ENCODE results near the gene CD1E. TPM values are rescaled to one million over a fixed set of nuclear protein-coding genes. Genes with fewer than 3 reads are reported as not detected.
"Not testable (repeated sequence)": the region's sequence is repeated elsewhere in the genome, so short reads cannot be mapped to it uniquely, and the experiment has no call there.

Gene CD1E
- total and polyA plus RNA-seq, 2 experiments from 2014 or later: not detected

DNA sequence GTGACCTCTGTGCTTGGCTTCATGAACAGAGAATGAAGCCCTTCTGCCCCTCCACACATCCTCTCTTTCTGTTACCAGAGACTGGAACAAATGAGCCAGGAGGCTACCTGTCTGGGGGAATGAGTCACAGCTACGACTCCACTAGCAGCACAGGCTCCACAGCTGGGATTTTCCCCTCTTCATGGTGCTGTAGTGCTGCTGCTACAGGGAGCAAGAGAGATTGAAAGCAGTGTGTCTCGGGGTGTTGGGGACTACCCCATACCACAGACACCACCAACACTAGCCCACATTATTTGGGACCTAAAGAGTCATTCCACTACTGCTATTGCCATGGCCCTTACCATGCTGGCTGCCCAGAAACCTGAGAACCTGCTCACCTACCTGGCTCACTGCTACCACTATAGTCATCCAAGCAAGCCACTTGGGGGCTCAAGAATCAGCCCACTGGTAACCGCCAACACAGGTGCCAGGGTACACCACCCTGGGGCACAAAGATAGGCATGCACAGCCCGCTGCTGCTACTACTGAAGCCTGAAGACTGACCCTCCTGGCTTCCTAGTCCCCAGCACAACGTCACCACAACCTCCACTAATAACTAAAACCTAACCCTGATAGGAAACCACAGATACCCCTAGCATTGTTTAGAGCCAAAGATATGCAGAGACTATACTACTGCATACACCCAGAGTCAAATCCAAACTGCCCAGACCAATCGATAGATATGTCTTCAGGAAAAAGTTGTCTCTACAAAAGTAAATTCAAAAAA lies 17.7 kb downstream of the CD1E start:
- no peaks in the 10 kb centered on the region for H3K4me1 ChIP-seq (ENCODE audit: insufficient read depth)
- H3K4me3 ChIP-seq: no peak overlapping the region
- H3K4me2 ChIP-seq: no peak overlapping the region
- H3K79me2 ChIP-seq: no peaks in the 10 kb centered on the region
- no peaks in the 10 kb centered on the region for H3K9me2 ChIP-seq (replicated peaks; ENCODE audit: insufficient read depth)
- H3K27me3 ChIP-seq: no peaks in the 10 kb centered on the region
- no peak for DNase-seq (ENCODE audit: low spot score)
- H3K36me3 ChIP-seq (replicated peaks; ENCODE audit: insufficient read depth, low read depth): no peaks in the 10 kb centered on the region
- TF ChIP-seq EZH2phosphoT487 (IDR thresholded peaks at IDR 0.05; ENCODE audit: low read depth, severe bottlenecking, unreplicated experiment) (no peak), EZH2 (IDR thresholded peaks at IDR 0.05; ENCODE audit: borderline replicate concordance) (no peak)
- TF ChIP-seq, protein P1, sequence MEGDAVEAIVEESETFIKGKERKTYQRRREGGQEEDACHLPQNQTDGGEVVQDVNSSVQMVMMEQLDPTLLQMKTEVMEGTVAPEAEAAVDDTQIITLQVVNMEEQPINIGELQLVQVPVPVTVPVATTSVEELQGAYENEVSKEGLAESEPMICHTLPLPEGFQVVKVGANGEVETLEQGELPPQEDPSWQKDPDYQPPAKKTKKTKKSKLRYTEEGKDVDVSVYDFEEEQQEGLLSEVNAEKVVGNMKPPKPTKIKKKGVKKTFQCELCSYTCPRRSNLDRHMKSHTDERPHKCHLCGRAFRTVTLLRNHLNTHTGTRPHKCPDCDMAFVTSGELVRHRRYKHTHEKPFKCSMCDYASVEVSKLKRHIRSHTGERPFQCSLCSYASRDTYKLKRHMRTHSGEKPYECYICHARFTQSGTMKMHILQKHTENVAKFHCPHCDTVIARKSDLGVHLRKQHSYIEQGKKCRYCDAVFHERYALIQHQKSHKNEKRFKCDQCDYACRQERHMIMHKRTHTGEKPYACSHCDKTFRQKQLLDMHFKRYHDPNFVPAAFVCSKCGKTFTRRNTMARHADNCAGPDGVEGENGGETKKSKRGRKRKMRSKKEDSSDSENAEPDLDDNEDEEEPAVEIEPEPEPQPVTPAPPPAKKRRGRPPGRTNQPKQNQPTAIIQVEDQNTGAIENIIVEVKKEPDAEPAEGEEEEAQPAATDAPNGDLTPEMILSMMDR (IDR thresholded peaks at IDR 0.05; ENCODE audit: poor library complexity): no peak
- H2AFZ ChIP-seq: no peak overlapping the region
- WGBS (ENCODE audit: low lambda C conversion rate, missing lambda C conversion rate): 76% methylated on average over 6 of the region's 6 CpGs
- no peak overlapping the region for H3K27ac ChIP-seq
- H3K9me3 ChIP-seq (ENCODE audit: low read depth): no peaks in the 10 kb centered on the region
- no peaks in the 10 kb centered on the region for H4K20me1 ChIP-seq (ENCODE audit: insufficient read depth, poor library complexity, severe bottlenecking)

DNA sequence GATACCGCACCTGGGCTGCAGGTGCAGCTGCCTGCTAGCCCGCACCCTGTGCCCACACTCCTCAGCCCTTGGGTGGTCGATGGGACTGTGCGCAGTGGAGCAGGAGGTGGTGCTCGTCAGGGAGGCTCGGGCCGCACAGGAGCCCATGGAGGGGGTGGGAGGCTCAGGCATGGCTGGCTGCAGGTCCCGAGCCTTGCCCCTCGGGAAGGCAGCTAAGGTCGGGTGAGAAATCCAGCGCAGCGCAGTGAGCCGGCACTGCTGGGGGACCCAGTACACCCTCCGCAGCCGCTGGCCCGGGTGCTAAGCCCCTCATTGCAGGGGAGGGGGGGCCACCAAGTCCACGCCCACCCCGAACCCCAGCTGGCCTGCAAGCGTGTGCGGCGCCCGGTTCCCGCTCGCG lies 20.4 kb downstream of the CD1E start:
- not testable (repeated sequence) for H3K79me2 ChIP-seq; H3K27ac ChIP-seq; H3K4me1 ChIP-seq (ENCODE audit: insufficient read depth); DNase-seq (ENCODE audit: low spot score); H3K27me3 ChIP-seq; H3K9me3 ChIP-seq (ENCODE audit: low read depth); H3K36me3 ChIP-seq (replicated peaks; ENCODE audit: insufficient read depth, low read depth); H3K9me2 ChIP-seq (replicated peaks; ENCODE audit: insufficient read depth); H2AFZ ChIP-seq; H3K4me3 ChIP-seq; H4K20me1 ChIP-seq (ENCODE audit: insufficient read depth, poor library complexity, severe bottlenecking); H3K4me2 ChIP-seq
- WGBS (ENCODE audit: low lambda C conversion rate, missing lambda C conversion rate): 94% methylated on average over 22 of the region's 25 CpGs

DNA sequence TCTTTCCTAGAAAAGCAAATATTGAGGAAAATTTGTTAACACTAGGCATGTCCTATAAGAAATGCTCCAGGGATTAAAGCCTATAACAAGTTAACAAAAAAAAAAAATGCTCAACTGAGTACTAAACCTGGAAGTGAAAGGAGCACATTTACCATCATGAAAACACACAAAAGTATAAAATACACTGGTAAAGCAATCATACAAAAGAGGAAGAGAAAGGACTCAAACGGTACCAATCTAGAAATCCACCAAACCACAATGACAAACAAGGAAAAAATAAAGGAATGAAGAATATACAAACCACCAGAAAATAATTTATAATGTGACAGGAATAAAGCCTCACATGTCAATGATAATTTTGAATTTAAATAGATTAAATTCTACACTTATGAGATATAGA lies 21.2 kb downstream of the CD1E start:
- H3K4me1 ChIP-seq (ENCODE audit: insufficient read depth): no peaks in the 10 kb centered on the region
- WGBS (ENCODE audit: low lambda C conversion rate, missing lambda C conversion rate): 88% methylated on average over 1 of the region's 1 CpG
- no peak overlapping the region for H2AFZ ChIP-seq
- H3K27me3 ChIP-seq: no peaks in the 10 kb centered on the region
- H3K4me2 ChIP-seq: no peak overlapping the region
- no peak overlapping the region for H3K27ac ChIP-seq
- H3K9me3 ChIP-seq (ENCODE audit: low read depth): no peaks in the 10 kb centered on the region
- no peaks in the 10 kb centered on the region for H3K36me3 ChIP-seq (replicated peaks; ENCODE audit: insufficient read depth, low read depth)
- no peaks in the 10 kb centered on the region for H3K9me2 ChIP-seq (replicated peaks; ENCODE audit: insufficient read depth)
- H3K79me2 ChIP-seq: no peaks in the 10 kb centered on the region
- DNase-seq (ENCODE audit: low spot score): no peak
- no peak overlapping the region for H3K4me3 ChIP-seq
- no peak for TF ChIP-seq EZH2phosphoT487 (IDR thresholded peaks at IDR 0.05; ENCODE audit: low read depth, severe bottlenecking, unreplicated experiment)
- TF ChIP-seq EZH2 (IDR thresholded peaks at IDR 0.05; ENCODE audit: borderline replicate concordance): no peak
- TF ChIP-seq, protein P1 (IDR thresholded peaks at IDR 0.05; ENCODE audit: poor library complexity): no peak
- no peaks in the 10 kb centered on the region for H4K20me1 ChIP-seq (ENCODE audit: insufficient read depth, poor library complexity, severe bottlenecking)

DNA sequence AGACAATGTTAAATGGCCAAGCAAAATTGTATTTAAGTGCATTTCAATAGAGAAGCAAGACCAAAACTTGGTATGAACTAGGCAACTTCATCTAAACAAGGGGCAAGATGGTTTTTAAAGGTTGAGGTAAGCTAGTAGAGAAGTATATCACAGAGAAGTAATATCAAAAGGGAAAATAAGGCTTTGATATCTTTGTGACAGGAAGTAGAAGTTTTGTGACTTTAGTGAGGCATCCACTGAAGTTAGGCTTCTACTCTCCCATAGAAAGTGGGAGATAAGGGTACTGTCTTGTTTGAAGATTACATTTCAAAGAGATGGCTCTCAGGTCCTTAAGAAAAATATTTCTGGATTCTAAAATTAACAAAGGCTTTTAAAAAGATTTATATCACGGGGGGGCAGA lies 36.6 kb downstream of the CD1E start:
- H3K27me3 ChIP-seq: no peaks in the 10 kb centered on the region
- no peak for DNase-seq (ENCODE audit: low spot score)
- no peaks in the 10 kb centered on the region for H3K79me2 ChIP-seq
- TF ChIP-seq EZH2 (IDR thresholded peaks at IDR 0.05; ENCODE audit: borderline replicate concordance) (no peak), EZH2phosphoT487 (IDR thresholded peaks at IDR 0.05; ENCODE audit: low read depth, severe bottlenecking, unreplicated experiment) (no peak)
- TF ChIP-seq, protein P1 (IDR thresholded peaks at IDR 0.05; ENCODE audit: poor library complexity): no peak
- no peaks in the 10 kb centered on the region for H3K9me3 ChIP-seq (ENCODE audit: low read depth)
- WGBS (ENCODE audit: low lambda C conversion rate, missing lambda C conversion rate): 41% methylated on average over 1 of the region's 1 CpG
- no peaks in the 10 kb centered on the region for H3K36me3 ChIP-seq (replicated peaks; ENCODE audit: insufficient read depth, low read depth)
- H2AFZ ChIP-seq: no peak overlapping the region
- no peaks in the 10 kb centered on the region for H4K20me1 ChIP-seq (ENCODE audit: insufficient read depth, poor library complexity, severe bottlenecking)
- no peaks in the 10 kb centered on the region for H3K9me2 ChIP-seq (replicated peaks; ENCODE audit: insufficient read depth)
- no peak overlapping the region for H3K27ac ChIP-seq
- no peaks in the 10 kb centered on the region for H3K4me1 ChIP-seq (ENCODE audit: insufficient read depth)
- no peak overlapping the region for H3K4me2 ChIP-seq
- no peak overlapping the region for H3K4me3 ChIP-seq

Data from hepatocyte (in vitro differentiated cells).